Liver (tissue), 9 donors: ENCODE results near the gene UBTD2. TPM values are rescaled to one million over a fixed set of nuclear protein-coding genes. Genes with fewer than 3 reads are reported as not detected.

ENCODE experiments used
- DNase-seq: peaks from one replicate; pipeline ENCODE4 v3.0.0-alpha.2; 2017; ENCODE audit warnings: low spot score
- H3K27ac ChIP-seq, 2 donors: one replicate each; pipeline ENCODE4 v1.7.0; 2013; ENCODE audit warnings: inconsistent platforms in 2 of 2, low read length in 2 of 2, control low read depth in 1 of 2, low read depth in 1 of 2, mild to moderate bottlenecking in 1 of 2
- H3K27me3 ChIP-seq, 4 donors: one replicate each; pipeline versions ENCODE4 v1.6.1 to v1.7.0; 2013; ENCODE audit warnings: low read length in 3 of 4, inconsistent platforms in 1 of 4, mild to moderate bottlenecking in 1 of 4, moderate library complexity in 1 of 4; ENCODE audit not compliant: control insufficient read depth in 4 of 4, insufficient read depth in 4 of 4
- H3K36me3 ChIP-seq, 4 donors: one replicate each; pipeline versions ENCODE4 v1.6.1 to v1.7.0; 2013; ENCODE audit warnings: low read length in 3 of 4, mild to moderate bottlenecking in 3 of 4, low read depth in 1 of 4, moderate library complexity in 1 of 4; ENCODE audit not compliant: control insufficient read depth in 4 of 4, insufficient read depth in 3 of 4
- H3K4me1 ChIP-seq, 4 donors: one replicate each; pipeline versions ENCODE4 v1.6.1 to v1.7.0; 2013; ENCODE audit warnings: low read length in 3 of 4, mild to moderate bottlenecking in 3 of 4, moderate library complexity in 1 of 4; ENCODE audit not compliant: control insufficient read depth in 4 of 4, insufficient read depth in 4 of 4
- H3K4me3 ChIP-seq, 3 donors: one replicate each; pipeline versions ENCODE4 v1.6.1 to v1.7.0; 2013; ENCODE audit warnings: low read length in 3 of 3, control low read depth in 1 of 3, low read depth in 1 of 3, mild to moderate bottlenecking in 1 of 3
- H3K9ac ChIP-seq, 2 donors: one replicate each; pipeline ENCODE4 v1.7.0; 2013; ENCODE audit warnings: low read length in 2 of 2, mild to moderate bottlenecking in 2 of 2, moderate library complexity in 2 of 2, control low read depth in 1 of 2, low read depth in 1 of 2
- H3K9me3 ChIP-seq, 4 donors: one replicate each; pipeline versions ENCODE4 v1.6.1 to v1.7.0; 2013; ENCODE audit warnings: low read length in 3 of 4; ENCODE audit not compliant: control insufficient read depth in 4 of 4
- EGR1 ChIP-seq, 2 donors: IDR thresholded peaks; 2 replicates each; pipeline ENCODE4 v1.6.1; 2016 to 2018; ENCODE audit warnings: antibody characterized with exemption in 2 of 2, low read depth in 2 of 2
- GABPA ChIP-seq, 2 donors: IDR thresholded peaks in 1 of 2; conservative IDR thresholded peaks in 1 of 2; 2 replicates each; pipeline ENCODE4 v1.6.1; 2016; ENCODE audit warnings: antibody characterized with exemption in 2 of 2, mild to moderate bottlenecking in 1 of 2, moderate library complexity in 1 of 2
- HNF4A ChIP-seq, 2 donors: conservative IDR thresholded peaks; 2 replicates each; pipeline ENCODE4 v1.6.1; 2016; ENCODE audit warnings: antibody characterized with exemption in 2 of 2, mild to moderate bottlenecking in 2 of 2
- HNF4G ChIP-seq: IDR thresholded peaks from 2 replicates; pipeline ENCODE4 v1.6.1; 2016; ENCODE audit warnings: antibody characterized with exemption
- JUND ChIP-seq, 2 donors: IDR thresholded peaks; 2 replicates each; pipeline ENCODE4 v1.6.1; 2016; ENCODE audit warnings: antibody characterized with exemption in 2 of 2
- NR2F2 ChIP-seq: IDR thresholded peaks from 2 replicates; pipeline ENCODE4 v1.6.1; 2016; ENCODE audit warnings: antibody characterized with exemption
- RAD21 ChIP-seq, 2 donors: IDR thresholded peaks; 2 replicates each; pipeline ENCODE4 v1.6.1; 2016; ENCODE audit warnings: antibody characterized with exemption in 2 of 2, mild to moderate bottlenecking in 2 of 2
- RXRA ChIP-seq, 2 donors: IDR thresholded peaks; 2 replicates each; pipeline ENCODE4 v1.6.1; 2017 to 2018; ENCODE audit warnings: antibody characterized with exemption in 2 of 2, mild to moderate bottlenecking in 1 of 2
- TAF1 ChIP-seq: conservative IDR thresholded peaks from 2 replicates; pipeline ENCODE4 v1.6.1; 2016; ENCODE audit warnings: antibody characterized with exemption, mild to moderate bottlenecking
- ZBTB33 ChIP-seq: IDR thresholded peaks from 2 replicates; pipeline ENCODE4 v1.6.1; 2016; ENCODE audit warnings: antibody characterized with exemption
- WGBS: extraction: QIAGEN DNeasy Blood & Tissue Kit; methylation state at CpG from one replicate; pipeline ENCODE4 v1.1.7; 2013; 5-methylcytosine and 5-hydroxymethylcytosine counted together
- polyA plus RNA-seq, 2 donors: library from polyadenylated mRNA; stranded (reverse) in 1 of 2; unstranded in 1 of 2; fragments of 200-250 nt in 1 of 2; fragments of >200 nt in 1 of 2; fragmentation: Nextera tagmentation in 1 of 2; extraction: Ambion mirVana in 1 of 2; gene quantifications; one replicate each; pipeline versions ENCODE4 v1.2.1 to v1.2.3, GENCODE V29; 2013 to 2015
- total RNA-seq, 2 donors: library from RNA; depleted of rRNA; stranded (reverse); fragments of >200 nt; gene quantifications; one replicate each; pipeline ENCODE4 v1.2.3, GENCODE V29; 2014
- TF ChIP-seq, protein P1 (sequence below): IDR thresholded peaks from 2 replicates; pipeline ENCODE4 v1.6.1; 2016; ENCODE audit warnings: antibody characterized with exemption, mild to moderate bottlenecking
- TF ChIP-seq, protein P2 (sequence below): IDR thresholded peaks from 2 replicates; pipeline ENCODE4 v1.6.1; 2016; ENCODE audit warnings: antibody characterized with exemption
- donor health status: healthy.
- donor health status: healthy.
- donor health status: healthy.
- donor health status: healthy.
- donor health status: healthy.

UBTD2 gene
- total and polyA plus RNA-seq, 4 donors, result 4.4 to 8.3 (median 6.6) TPM

- 87% methylated on average over 4 of the region's 4 CpGs for WGBS
- no peak for TF ChIP-seq ZBTB33
- TF ChIP-seq RXRA (IDR thresholded peaks at IDR 0.05), result no peak
- TF ChIP-seq HNF4A (conservative IDR thresholded peaks at IDR 0.05), result no peak
- H3K27ac ChIP-seq, result no peak overlapping the region
Measured at GRCh38 chr5:172313915-172314314, 30.4 kb upstream of the UBTD2 start.

GRCh38 chr5:172312286-172312685 lies 28.7 kb upstream of the UBTD2 start:
- H3K4me3 ChIP-seq, result no peak overlapping the region
- DNase-seq, result no peak
- H3K4me1 ChIP-seq, result no peaks in the 10 kb centered on the region
- WGBS, result 74% methylated on average over 1 of the region's 1 CpG
- TF ChIP-seq RAD21 (IDR thresholded peaks at IDR 0.05) (no peak), JUND (IDR thresholded peaks at IDR 0.05) (no peak), TAF1 (no peak), EGR1 (IDR thresholded peaks at IDR 0.05; ENCODE audit: low read depth in 2 of 2) (no peak), NR2F2 (no peak), HNF4G (no peak), ZBTB33 (no peak), RXRA (IDR thresholded peaks at IDR 0.05) (no peak), GABPA (IDR thresholded peaks at IDR 0.05 in 1 of 2, conservative IDR thresholded peaks at IDR 0.05 in 1 of 2) (no peak)
- TF ChIP-seq, protein P1, sequence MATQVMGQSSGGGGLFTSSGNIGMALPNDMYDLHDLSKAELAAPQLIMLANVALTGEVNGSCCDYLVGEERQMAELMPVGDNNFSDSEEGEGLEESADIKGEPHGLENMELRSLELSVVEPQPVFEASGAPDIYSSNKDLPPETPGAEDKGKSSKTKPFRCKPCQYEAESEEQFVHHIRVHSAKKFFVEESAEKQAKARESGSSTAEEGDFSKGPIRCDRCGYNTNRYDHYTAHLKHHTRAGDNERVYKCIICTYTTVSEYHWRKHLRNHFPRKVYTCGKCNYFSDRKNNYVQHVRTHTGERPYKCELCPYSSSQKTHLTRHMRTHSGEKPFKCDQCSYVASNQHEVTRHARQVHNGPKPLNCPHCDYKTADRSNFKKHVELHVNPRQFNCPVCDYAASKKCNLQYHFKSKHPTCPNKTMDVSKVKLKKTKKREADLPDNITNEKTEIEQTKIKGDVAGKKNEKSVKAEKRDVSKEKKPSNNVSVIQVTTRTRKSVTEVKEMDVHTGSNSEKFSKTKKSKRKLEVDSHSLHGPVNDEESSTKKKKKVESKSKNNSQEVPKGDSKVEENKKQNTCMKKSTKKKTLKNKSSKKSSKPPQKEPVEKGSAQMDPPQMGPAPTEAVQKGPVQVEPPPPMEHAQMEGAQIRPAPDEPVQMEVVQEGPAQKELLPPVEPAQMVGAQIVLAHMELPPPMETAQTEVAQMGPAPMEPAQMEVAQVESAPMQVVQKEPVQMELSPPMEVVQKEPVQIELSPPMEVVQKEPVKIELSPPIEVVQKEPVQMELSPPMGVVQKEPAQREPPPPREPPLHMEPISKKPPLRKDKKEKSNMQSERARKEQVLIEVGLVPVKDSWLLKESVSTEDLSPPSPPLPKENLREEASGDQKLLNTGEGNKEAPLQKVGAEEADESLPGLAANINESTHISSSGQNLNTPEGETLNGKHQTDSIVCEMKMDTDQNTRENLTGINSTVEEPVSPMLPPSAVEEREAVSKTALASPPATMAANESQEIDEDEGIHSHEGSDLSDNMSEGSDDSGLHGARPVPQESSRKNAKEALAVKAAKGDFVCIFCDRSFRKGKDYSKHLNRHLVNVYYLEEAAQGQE, result no peak
- TF ChIP-seq, protein P2, sequence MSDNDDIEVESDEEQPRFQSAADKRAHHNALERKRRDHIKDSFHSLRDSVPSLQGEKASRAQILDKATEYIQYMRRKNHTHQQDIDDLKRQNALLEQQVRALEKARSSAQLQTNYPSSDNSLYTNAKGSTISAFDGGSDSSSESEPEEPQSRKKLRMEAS, result no peak
- no peaks in the 10 kb centered on the region for H3K36me3 ChIP-seq
- H3K27ac ChIP-seq, result no peak overlapping the region
- no peaks in the 10 kb centered on the region for H3K27me3 ChIP-seq
- H3K9ac ChIP-seq, result no peak overlapping the region
- no peaks in the 10 kb centered on the region for H3K9me3 ChIP-seq

More at GRCh38 chr5:172313915-172314314, 30.4 kb upstream of the UBTD2 start:
- Histone ChIP-seq H3K9ac (no peak overlapping the region), H3K36me3 (no peaks in the 10 kb centered on the region), H3K27me3 (no peaks in the 10 kb centered on the region), H3K9me3 (no peaks in the 10 kb centered on the region), H3K4me3 (no peak overlapping the region), H3K4me1 (no peaks in the 10 kb centered on the region)
- no peak for DNase-seq
